Vagina (tissue), 2 donors: ENCODE data around the gene DNAJC13.

Source experiments
- CTCF ChIP-seq, 3 experiments: fragments of 450-650 bp in 2 of 3; fragments of 200-600 bp in 1 of 3; sonication (generic) in 1 of 3; IDR thresholded peaks; one replicate each; pipeline ENCODE4 v1.5.1; 2017 to 2019; ENCODE audit warnings: antibody characterized with exemption in 3 of 3, mild to moderate bottlenecking in 2 of 3, moderate library complexity in 2 of 3
- POLR2A ChIP-seq, 2 donors: fragments of 450-650 bp; IDR thresholded peaks; one replicate each; pipeline ENCODE4 v1.6.1; 2017; ENCODE audit warnings: antibody characterized with exemption in 2 of 2, mild to moderate bottlenecking in 2 of 2, moderate library complexity in 2 of 2
- POLR2AphosphoS5 ChIP-seq, 2 donors: sonication (generic); formaldehyde crosslinking; IDR thresholded peaks; one replicate each; pipeline ENCODE4 v1.9.0; 2017; ENCODE audit warnings: antibody characterized with exemption in 2 of 2, mild to moderate bottlenecking in 2 of 2, low read depth in 1 of 2; ENCODE audit not compliant: insufficient read depth in 1 of 2

DNA sequence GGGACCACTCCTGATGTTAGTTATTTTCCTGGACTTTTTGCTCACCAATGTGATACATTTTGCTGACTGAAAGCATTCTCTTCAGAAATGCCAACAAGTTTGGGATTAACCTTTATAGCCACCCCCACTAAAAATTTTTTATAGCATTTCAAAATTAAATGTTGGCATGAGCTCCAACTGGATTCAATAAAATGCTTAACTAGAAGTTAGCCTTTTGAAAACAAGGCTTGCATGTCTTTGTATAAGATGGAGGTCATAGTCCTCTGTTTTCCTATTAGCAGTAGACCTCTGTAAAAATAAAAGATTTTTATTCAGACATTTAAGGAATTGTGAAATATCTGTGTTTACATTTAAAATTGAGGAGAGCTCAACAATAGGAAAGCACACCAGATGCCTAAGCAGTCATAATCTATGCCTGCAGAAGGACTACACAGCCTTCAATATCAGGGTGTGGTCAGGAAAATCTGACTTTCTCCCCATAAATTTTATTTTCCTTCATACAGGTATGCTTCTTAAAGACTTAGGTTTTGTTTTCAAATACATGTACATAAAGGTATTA, 87.2 kb downstream of the DNAJC13 start:
- TF ChIP-seq CTCF (IDR thresholded peaks at IDR 0.05) = no peak
- TF ChIP-seq POLR2AphosphoS5 (IDR thresholded peaks at IDR 0.05; ENCODE audit: insufficient read depth in 1 of 2, low read depth in 1 of 2) = no peak
- no peak for TF ChIP-seq POLR2A (IDR thresholded peaks at IDR 0.05)
